ENCODE data around the gene ZNF710.

- TF ChIP-seq CREB1 (IDR thresholded peaks at IDR 0.05; ENCODE audit: low read depth) = no peak
- no peak for TF ChIP-seq EGR1 (IDR thresholded peaks at IDR 0.05)
- no peak for TF ChIP-seq FOXM1 (IDR thresholded peaks at IDR 0.05; ENCODE audit: borderline replicate concordance, low read depth)
- TF ChIP-seq YY1 (IDR thresholded peaks at IDR 0.05; ENCODE audit: low read depth) = no peak
- no peak for TF ChIP-seq RAD21 (IDR thresholded peaks at IDR 0.05; ENCODE audit: low read depth)
- no peak for TF ChIP-seq REST (IDR thresholded peaks at IDR 0.05; ENCODE audit: low read depth)
These were observed 105.5 kb downstream of the ZNF710 start for GRCh38 chr15:90106522-90107117.
